Adipose tissue (tissue), 3 donors: ENCODE data around the gene UBA6. TPM values are rescaled to one million over a fixed set of nuclear protein-coding genes. Genes with fewer than 3 reads are reported as not detected.
"Not testable (repeated sequence)": the region's sequence is repeated elsewhere in the genome, so short reads cannot be mapped to it uniquely, and the experiment has no call there.

Source experiments
- H3K27ac ChIP-seq: one replicate; pipeline ENCODE4 v1.5.1; 2013; ENCODE audit warnings: low read depth, low read length
- WGBS, 3 donors: extraction: QIAGEN DNeasy Blood & Tissue Kit; methylation state at CpG; one replicate each; pipeline ENCODE4 v1.1.7; 2013; 5-methylcytosine and 5-hydroxymethylcytosine counted together
- polyA plus RNA-seq, 3 donors: library from polyadenylated mRNA; stranded (reverse); fragments of 200-250 nt; gene quantifications; one replicate each; pipeline ENCODE4 v1.2.3, GENCODE V29; 2013
- donor health status: healthy with polysubstance abuse.
- donor health status: Bipolar disorder and iron deficiency.
- donor health status: healthy.

The UBA6 gene
- polyA plus RNA-seq, 3 donors = 3.2 to 13.7 (median 9.9) TPM

DNA sequence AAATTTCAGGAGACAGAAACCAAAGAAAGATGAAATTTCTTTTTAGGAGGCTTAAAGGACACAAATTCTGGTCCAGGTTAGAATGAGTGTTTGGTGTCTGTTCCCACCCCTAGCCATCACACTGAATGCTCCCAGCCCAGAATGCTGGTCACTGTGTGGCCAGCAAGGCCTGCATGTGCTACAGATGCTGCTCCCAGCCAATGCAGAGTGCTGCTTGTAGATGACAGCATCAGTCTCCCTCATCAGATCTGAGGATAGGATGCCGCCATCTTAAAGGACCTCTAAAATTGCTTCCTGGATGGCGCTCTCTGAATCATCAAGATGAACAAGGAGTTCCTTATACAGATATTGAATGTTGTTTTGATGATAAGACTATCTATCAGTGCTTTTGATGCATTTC lies 17.9 kb upstream of the UBA6 start:
- 97 to 99% (median 98%) methylated on average over 2 of the region's 2 CpGs for WGBS, 3 donors
- H3K27ac ChIP-seq = no peak overlapping the region

DNA sequence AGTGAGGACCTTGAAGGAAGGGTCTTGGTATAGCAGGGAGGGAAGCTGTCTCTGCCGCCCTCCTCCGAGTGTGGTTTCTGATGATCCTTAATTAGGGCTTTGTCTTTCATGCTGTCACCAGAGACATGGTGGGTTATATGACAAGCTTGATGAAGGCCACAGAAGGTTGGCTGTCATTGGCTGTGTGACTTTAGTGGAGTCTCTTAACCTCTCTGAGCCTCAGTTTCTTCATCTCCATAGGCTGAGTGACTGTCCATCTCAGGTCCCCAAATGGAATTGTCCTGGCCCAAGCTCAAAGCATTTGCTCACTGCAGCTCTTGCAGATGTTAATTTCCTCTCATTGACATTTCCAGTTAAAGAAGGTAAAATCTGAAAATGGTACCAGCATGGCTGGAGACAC lies 16.6 kb upstream of the UBA6 start:
- H3K27ac ChIP-seq = no peak overlapping the region
- WGBS, 3 donors = 98 to 100% (median 99%) methylated on average over 2 of the region's 2 CpGs

- WGBS, 3 donors = 80 to 93% (median 89%) methylated on average over 6 of the region's 6 CpGs
These were observed 14.0 kb upstream of the UBA6 start for GRCh38 chr4:67714955-67715354.

DNA sequence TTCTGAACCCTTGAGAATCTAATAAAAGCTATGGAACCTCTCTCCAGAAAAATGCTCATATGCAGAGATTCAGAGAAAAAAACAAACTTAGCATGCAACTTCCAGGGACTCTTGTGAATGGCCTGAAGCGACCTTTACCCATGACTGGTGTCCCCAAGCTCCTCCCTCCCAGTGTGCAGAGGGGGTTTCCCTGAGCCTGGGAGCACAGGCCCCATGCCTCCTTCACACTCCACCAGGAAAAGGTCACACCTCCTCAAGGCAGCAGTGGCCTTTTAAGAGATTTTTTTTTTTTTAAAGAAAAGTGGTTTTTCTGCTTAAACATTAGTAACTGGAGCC lies 13.3 kb upstream of the UBA6 start:
- H3K27ac ChIP-seq = no peak overlapping the region

More at GRCh38 chr4:67714955-67715354, 14.0 kb upstream of the UBA6 start:
- H3K27ac ChIP-seq = no peak overlapping the region

DNA sequence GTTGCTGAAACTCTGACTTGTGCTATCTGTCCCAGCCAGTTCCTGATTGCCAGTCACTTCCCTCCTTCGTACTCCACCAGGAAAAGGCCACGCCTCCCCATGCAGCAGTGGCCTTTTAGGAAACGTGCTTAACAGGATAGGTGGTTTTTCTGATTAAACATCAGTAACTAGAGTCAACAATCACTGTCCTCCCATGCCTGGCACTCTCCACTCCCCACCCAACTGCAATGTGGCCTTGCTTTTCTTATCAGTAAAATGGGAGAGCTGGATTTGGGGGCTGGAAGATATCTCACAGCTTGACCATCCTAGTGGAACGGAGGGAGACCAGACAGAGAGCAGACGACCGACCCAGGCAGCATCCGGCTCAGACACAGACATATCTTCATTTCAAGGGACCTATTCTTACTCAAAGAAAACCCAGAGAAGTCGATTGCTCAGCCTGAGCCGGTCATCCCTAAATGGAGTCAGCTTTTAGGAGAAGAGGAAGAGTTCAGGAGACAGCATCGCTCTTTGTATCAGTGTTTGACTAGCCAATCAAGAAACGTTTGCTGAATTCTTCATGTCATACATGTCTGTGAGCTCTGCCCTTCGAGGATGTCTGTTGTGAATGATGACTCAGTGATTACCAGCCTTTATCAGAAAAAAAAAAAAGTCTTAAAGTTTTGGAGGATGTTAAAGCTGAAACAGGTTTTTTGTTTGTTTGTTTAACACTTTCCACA lies 12.7 kb upstream of the UBA6 start:
- H3K27ac ChIP-seq = no peak overlapping the region
- WGBS, 3 donors = 68 to 74% (median 74%) methylated on average over 12 of the region's 12 CpGs

More for the DNA sequence above, 13.3 kb upstream of the UBA6 start:
- 84 to 90% (median 85%) methylated on average over 1 of the region's 1 CpG for WGBS, 3 donors

DNA sequence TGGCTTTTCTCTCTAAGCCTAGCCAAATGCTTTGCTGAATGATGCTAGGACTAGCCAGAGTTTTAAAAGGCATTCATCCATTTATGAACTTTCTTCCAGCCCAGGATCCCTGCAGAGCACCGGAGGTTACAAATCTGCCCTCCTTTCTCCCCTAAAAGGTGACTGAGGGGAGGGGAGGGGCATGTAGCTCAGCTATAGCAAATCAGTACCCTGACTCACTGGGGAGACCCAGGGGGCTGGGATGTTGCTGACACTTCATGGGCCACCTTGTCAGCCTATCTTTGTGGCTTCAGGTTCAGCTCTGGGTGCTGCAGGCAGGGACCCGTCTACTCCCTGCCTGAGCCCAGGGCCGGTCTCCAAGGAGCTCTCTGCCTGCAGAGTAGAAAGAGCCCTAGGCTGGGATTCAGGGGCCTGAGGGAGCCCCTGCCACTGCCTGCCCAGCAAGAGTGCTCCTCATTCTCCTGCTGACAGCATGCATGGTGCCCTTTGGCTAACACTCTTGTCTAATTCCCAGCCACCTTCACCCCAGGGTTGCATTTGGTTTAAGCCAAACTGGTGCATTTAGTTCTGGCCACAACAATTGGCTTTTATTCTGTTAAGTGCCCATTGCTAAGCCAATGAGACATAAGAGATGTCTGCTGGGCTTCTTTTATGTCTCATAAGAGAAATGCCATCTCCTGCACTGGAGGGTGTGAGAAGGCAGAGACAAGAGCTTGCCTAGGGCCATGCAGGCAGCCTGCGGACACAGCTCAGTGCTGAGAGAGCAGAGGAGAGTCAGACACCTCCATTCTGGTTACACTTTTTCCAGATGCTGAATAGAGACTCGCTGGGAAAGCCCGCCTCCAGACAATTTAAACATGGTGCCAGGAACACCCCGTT lies 11.9 kb upstream of the UBA6 start:
- 78 to 85% (median 78%) methylated on average over 7 of the region's 7 CpGs for WGBS, 3 donors
- no peak overlapping the region for H3K27ac ChIP-seq

- WGBS, 3 donors = 87 to 92% (median 88%) methylated on average over 3 of the region's 3 CpGs
- no peak overlapping the region for H3K27ac ChIP-seq
These were observed 11.2 kb upstream of the UBA6 start for GRCh38 chr4:67712000-67712625.

DNA sequence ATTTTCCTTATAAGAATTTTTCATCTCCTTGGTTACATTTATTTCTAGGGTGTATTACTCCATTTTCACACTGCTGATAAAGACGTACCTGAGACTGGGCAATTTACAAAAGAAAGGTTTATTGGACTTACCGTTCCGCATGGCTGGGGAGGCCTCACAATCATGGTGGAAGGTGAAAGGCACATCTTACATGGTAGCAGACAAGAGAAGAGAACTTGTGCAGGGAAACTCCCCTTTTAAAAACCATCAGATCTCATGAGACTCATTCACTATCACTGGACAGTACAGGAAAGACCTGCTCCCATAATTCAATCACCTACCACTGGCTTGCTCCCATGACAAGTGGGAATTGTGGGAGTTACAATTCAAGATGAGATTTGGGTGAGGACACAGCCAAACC lies 5.7 kb upstream of the UBA6 start:
- 94 to 97% (median 96%) methylated on average over 3 of the region's 3 CpGs for WGBS, 3 donors

DNA sequence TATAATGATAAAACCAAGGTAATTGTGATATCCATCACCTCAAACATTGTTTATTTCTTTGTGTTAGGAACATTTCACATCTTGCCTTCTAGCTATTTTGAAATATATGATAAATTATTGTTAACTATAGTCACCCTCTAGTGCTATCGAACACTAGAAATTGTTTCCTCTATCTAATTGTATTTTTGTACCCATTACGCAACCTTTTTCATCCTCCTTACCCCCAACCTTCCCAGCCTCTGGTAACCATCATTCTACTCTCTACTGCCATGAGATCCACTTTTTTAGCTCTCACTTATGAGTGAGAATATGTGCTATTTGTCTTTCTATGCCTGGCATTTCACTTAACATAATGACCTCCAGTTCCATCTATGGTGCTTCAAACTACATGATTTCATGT lies 3.9 kb upstream of the UBA6 start:
- no peak overlapping the region for H3K27ac ChIP-seq
- WGBS, 3 donors = 89 to 95% (median 92%) methylated on average over 2 of the region's 2 CpGs

More for the DNA sequence above, 5.7 kb upstream of the UBA6 start:
- not testable (repeated sequence) for H3K27ac ChIP-seq

DNA sequence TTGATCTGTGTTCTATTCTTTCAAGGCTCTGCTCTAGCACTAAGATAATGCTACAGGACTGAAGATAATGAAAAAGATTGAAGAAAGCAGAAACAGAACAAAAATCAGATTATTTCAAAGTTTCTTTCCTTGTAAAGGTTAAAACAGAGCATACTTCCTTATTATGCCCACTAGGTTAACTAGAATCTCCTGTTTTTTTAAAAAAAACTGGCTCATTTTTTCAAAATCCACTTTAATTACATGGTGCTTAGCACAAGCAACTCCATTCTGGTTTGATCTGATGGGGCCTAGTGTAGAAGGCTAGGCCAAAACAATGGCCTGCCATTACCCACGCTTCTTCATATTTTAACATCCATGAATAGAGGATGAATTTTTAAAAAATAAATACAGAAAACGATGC lies 1.2 kb upstream of the UBA6 start:
- H3K27ac ChIP-seq = no peak overlapping the region
- 96 to 98% (median 97%) methylated on average over 2 of the region's 2 CpGs for WGBS, 3 donors

GRCh38 chr4:67701517-67701850 lies 529 bp upstream of the UBA6 start:
- H3K27ac ChIP-seq = no peak overlapping the region
- 3 to 9% (median 7%) methylated on average over 4 of the region's 4 CpGs for WGBS, 3 donors

DNA sequence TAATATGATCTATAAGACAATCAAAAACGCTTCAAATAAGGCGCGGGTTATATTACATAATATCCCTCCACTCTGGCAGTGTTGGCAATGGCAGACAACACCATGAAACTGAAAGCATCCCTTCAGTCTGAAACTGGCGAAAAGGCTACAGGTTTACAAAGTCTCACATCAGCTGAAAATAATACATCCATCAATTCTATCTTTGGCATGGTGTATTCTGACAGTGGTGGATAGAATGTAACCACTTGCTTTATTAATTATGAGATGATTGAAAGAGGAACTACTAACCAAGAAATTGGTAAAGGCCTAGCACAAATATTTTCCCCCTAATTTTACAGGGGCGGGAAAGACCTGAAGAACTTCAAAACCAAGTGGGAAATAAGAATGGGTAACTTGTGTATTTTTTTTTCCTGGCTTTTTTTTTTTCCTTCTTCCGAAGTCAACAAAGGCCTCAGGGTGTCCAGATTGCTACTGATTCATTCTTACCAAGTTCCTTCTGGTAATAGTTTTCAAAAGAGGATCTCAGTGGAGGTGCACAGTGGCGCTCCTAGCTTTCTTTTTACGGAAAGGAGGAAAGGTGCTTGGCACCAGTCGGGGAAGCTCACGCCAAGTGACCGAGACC lies 728 bp downstream of the UBA6 start:
- peak overlapping the region; percentile 61 for H3K27ac ChIP-seq
- 14 to 22% (median 17%) methylated on average over 11 of the region's 11 CpGs for WGBS, 3 donors

GRCh38 chr4:67699603-67700002 lies 1.4 kb downstream of the UBA6 start:
- WGBS, 3 donors = 90 to 94% (median 91%) methylated on average over 18 of the region's 18 CpGs
- no peak overlapping the region for H3K27ac ChIP-seq

DNA sequence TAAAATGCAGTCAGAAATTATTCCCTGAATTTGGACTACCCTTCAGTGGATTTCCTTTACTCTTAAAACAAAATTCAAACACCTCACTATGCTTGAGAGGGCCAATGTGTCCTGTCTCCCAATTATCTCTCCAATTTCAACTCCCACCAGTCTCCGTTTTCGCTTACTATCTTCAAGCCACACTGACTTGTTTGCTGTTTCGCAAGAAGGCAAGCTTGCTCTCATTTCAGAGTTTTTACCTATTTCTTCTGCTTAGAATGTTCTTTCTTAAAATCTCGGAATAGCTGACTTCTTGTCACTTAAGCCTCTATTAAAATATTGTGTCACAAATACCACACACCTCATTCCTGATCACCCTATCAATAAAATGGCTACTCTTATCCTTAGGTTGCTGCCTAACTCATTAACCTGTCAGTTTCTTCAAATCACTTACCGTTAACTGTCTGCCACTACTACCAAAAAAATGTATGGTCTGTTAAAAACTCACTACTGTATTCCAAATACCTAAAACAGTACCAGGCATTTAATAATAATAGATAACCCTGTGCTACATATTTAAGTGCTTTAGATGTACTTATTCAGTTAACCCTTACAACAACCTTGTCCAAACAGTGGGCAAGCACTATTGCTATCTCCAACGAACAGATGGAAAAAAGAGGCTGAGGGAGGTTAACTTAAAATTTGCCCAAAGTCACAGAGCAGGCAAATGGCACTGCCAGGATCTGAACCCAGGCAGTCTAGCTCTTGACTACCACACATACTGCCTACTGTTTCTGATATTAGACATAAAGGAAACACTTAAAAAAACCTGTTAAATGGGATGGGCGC lies 2.9 kb downstream of the UBA6 start:
- 80 to 82% (median 82%) methylated on average over 7 of the region's 7 CpGs for WGBS, 3 donors
- no peak overlapping the region for H3K27ac ChIP-seq

- 87 to 100% (median 97%) methylated on average over 2 of the region's 2 CpGs for WGBS, 3 donors
- H3K27ac ChIP-seq = no peak overlapping the region
These were observed 4.9 kb downstream of the UBA6 start for GRCh38 chr4:67696061-67696460.

DNA sequence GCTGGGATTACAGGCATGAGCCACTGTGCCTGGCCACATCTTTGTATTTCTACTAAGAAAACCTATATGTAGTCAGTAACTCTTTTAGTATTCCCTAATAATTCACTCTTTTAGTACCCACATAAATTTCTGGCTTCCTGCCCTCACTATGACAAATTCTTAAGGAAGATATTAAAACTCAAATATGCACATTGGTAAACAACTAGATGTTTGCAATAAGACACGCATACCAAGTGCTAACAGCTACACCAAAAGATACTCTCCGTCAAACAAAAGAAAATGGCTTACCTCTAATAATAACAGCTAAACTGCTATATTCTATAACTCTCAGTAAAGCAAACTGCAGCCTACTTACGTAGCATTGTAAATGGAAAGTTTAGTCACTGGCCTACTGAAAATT lies 6.3 kb downstream of the UBA6 start:
- H3K27ac ChIP-seq = no peak overlapping the region
- 91 to 97% (median 94%) methylated on average over 3 of the region's 3 CpGs for WGBS, 3 donors

GRCh38 chr4:67691328-67691727 lies 9.6 kb downstream of the UBA6 start:
- H3K27ac ChIP-seq = no peak overlapping the region

GRCh38 chr4:67687636-67688035 lies 13.3 kb downstream of the UBA6 start:
- WGBS, 3 donors = 82 to 96% (median 82%) methylated on average over 4 of the region's 4 CpGs
- H3K27ac ChIP-seq = no peak overlapping the region
